HepG2 (cell line): ENCODE results near the gene RGS14. TPM values are rescaled to one million over a fixed set of nuclear protein-coding genes. Genes with fewer than 3 reads are reported as not detected.

Source experiments
- GLI4 ChIP-seq: sonication (generic); formaldehyde crosslinking; IDR thresholded peaks from 2 replicates; pipeline ENCODE4 v1.5.1; 2020; ENCODE audit warnings: missing genetic modification reagents, mild to moderate bottlenecking, moderate library complexity, borderline replicate concordance
- HOXA3 ChIP-seq: sonication (generic); formaldehyde crosslinking; IDR thresholded peaks from 2 replicates; pipeline ENCODE4 v1.5.0; 2020; ENCODE audit warnings: missing genetic modification reagents
- ISX ChIP-seq: sonication (generic); formaldehyde crosslinking; conservative IDR thresholded peaks from 2 replicates; pipeline ENCODE4 v1.5.0; 2020; ENCODE audit warnings: missing genetic modification reagents
- KDM5A ChIP-seq: fragments of 200-600 bp; sonication (generic); IDR thresholded peaks from 2 replicates; pipeline ENCODE4 v1.7.0; 2018; ENCODE audit warnings: antibody characterized with exemption, mild to moderate bottlenecking, low read length, borderline replicate concordance
- KLF11 ChIP-seq: IDR thresholded peaks from 2 replicates; pipeline ENCODE4 v1.6.1; 2016; ENCODE audit warnings: missing compliant biosample characterization
- NFIC ChIP-seq: IDR thresholded peaks from 2 replicates; pipeline ENCODE4 v1.6.1; 2012; ENCODE audit warnings: mild to moderate bottlenecking, low read length, inconsistent platforms
- NR2F1 ChIP-seq, 2 experiments: fragments of 450-650 bp in 1 of 2; formaldehyde crosslinking in 1 of 2; IDR thresholded peaks; 2 replicates each; pipeline versions ENCODE4 v1.5.0 to v1.6.1; 2016 to 2020; ENCODE audit warnings: mild to moderate bottlenecking in 1 of 2, missing compliant biosample characterization in 1 of 2, missing genetic modification reagents in 1 of 2, moderate library complexity in 1 of 2
- RAD51 ChIP-seq: fragments of 450-650 bp; IDR thresholded peaks from 2 replicates; pipeline ENCODE4 v1.6.1; 2016; ENCODE audit warnings: borderline replicate concordance
- RBM22 ChIP-seq: fragments of 200-400 bp; formaldehyde crosslinking; optimal IDR thresholded peaks from 2 replicates; pipeline ENCODE3; 2017; ENCODE audit warnings: mild to moderate bottlenecking, low read length, moderate library complexity
- SALL1 ChIP-seq: sonication (generic); formaldehyde crosslinking; IDR thresholded peaks from 2 replicates; pipeline ENCODE4 v1.8.0; 2022; ENCODE audit warnings: mild to moderate bottlenecking, missing genetic modification reagents
- SALL2 ChIP-seq: sonication (generic); formaldehyde crosslinking; IDR thresholded peaks from 2 replicates; pipeline ENCODE4 v1.8.1; 2023; ENCODE audit warnings: mild to moderate bottlenecking, missing genetic modification reagents, inconsistent platforms
- SAP130 ChIP-seq: IDR thresholded peaks from 2 replicates; pipeline ENCODE4 v1.6.1; 2016; ENCODE audit warnings: low read depth
- YEATS2 ChIP-seq: sonication (generic); formaldehyde crosslinking; IDR thresholded peaks from 2 replicates; pipeline ENCODE4 v1.4.0; 2020; ENCODE audit warnings: missing genetic modification reagents, borderline replicate concordance
- ZNF264 ChIP-seq: sonication (generic); formaldehyde crosslinking; IDR thresholded peaks from 2 replicates; pipeline ENCODE4 v1.4.0; 2020; ENCODE audit warnings: missing genetic modification reagents
- ZSCAN21 ChIP-seq: sonication (generic); formaldehyde crosslinking; IDR thresholded peaks from 2 replicates; pipeline ENCODE4 v1.8.0; 2022; ENCODE audit warnings: mild to moderate bottlenecking, missing genetic modification reagents, moderate library complexity, borderline replicate concordance
- ZSCAN9 ChIP-seq: IDR thresholded peaks from 2 replicates; pipeline ENCODE4 v1.6.1; 2016; ENCODE audit warnings: borderline replicate concordance
- polyA plus RNA-seq, 8 experiments: library from polyadenylated mRNA; depleted of rRNA in 3 of 8; stranded (reverse) in 7 of 8; unstranded in 1 of 8; fragments of >200 nt; fragmentation: Illumina TruSeq in 4 of 8; extraction: Trizol in 4 of 8; gene quantifications; 2 replicates each; pipeline versions ENCODE4 v1.2.1 to v1.2.3, GENCODE V29; 2011 to 2016; ENCODE audit warnings: low read depth in 4 of 8, missing spikeins in 1 of 8, mixed read lengths in 1 of 8; ENCODE audit not compliant: insufficient read depth in 1 of 8
- total RNA-seq, 5 experiments: library from RNA; depleted of rRNA; stranded (reverse); fragments of >200 nt; fragmentation: Illumina TruSeq; extraction: Trizol; gene quantifications; 2 replicates each; pipeline ENCODE4 v1.2.3, GENCODE V29; 2016; ENCODE audit warnings: low read depth in 1 of 5
- TF ChIP-seq, protein P1 (sequence below): sonication (generic); formaldehyde crosslinking; IDR thresholded peaks from 2 replicates; pipeline ENCODE4 v1.4.0; 2020; ENCODE audit warnings: missing genetic modification reagents
- TF ChIP-seq, protein P2 (sequence below): sonication (generic); formaldehyde crosslinking; IDR thresholded peaks from 2 replicates; pipeline ENCODE4 v1.4.0; 2020; ENCODE audit warnings: mild to moderate bottlenecking, missing genetic modification reagents
- TF ChIP-seq, protein P3 (sequence below): sonication (generic); formaldehyde crosslinking; IDR thresholded peaks from 2 replicates; pipeline ENCODE4 v1.5.1; 2020; ENCODE audit warnings: missing genetic modification reagents, mild to moderate bottlenecking, borderline replicate concordance
- TF ChIP-seq, protein P4 (sequence below): IDR thresholded peaks from 2 replicates; pipeline ENCODE4 v1.4.0; 2020; ENCODE audit warnings: mild to moderate bottlenecking, missing genetic modification reagents

RGS14 gene
- total and polyA plus RNA-seq, 2 of the 13 experiments (the other 11 are each of a cell fraction or from before 2014, with no cell fraction given), result 11.1 to 17.2 TPM

DNA sequence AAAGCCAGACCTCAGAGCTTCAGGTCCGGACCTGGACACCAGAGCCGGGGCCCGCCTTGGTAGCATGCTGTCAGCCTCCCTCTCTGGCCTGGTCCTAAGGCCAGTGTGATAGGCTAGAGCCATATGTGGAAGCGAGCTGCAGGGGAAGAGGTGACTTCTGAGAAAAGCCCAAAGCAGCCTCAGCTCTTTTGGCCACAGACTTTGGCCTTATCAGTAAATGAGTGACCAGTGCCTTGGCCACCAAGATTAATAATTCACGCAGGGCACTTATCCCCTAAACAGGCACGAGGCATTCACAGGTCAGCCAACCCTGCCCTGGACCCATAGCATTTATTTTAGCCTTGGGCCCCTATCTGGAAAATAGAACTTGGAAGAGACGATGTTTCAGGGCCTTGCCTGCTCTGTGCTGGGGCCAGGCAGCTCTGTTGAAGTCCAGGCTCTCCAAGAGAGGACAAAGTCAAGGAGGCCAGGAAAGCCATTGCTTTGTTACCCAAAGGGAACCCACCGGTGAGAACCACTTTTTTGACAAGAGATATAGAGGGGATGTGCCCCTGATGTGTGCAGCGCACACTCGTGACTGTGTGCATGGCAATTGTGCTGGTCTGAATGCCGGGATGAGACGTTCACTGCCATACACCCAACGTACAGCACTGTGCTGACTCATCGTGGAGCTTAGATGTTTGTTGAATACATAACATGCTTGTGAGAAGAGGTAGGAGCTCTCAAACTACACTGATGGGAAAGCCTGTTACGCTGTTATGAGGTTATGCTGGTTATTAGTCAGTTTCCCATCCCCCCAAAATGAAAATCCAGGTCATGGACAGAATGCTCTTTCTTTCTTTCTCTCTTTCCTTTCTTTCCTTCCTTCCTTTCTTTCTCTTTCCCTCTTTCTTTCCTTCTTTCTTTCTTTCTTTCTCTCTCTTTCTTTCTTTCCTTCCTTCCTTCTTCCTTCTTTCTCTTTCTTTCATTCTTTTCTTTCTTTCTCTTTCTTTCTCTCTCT, 21.5 kb downstream of the RGS14 start (continued):
- TF ChIP-seq, protein P1, sequence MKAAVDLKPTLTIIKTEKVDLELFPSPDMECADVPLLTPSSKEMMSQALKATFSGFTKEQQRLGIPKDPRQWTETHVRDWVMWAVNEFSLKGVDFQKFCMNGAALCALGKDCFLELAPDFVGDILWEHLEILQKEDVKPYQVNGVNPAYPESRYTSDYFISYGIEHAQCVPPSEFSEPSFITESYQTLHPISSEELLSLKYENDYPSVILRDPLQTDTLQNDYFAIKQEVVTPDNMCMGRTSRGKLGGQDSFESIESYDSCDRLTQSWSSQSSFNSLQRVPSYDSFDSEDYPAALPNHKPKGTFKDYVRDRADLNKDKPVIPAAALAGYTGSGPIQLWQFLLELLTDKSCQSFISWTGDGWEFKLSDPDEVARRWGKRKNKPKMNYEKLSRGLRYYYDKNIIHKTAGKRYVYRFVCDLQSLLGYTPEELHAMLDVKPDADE (CRISPR knock-in tag), result no peak
- TF ChIP-seq ZNF264 (CRISPR knock-in tag), result peak; percentile 90
- no peak for TF ChIP-seq ISX (CRISPR knock-in tag)
- peak; percentile 74 for TF ChIP-seq SALL1
- peak; percentile 80; the same call in 1 of the 2 replicates for TF ChIP-seq SALL2 (CRISPR knock-in tag)
- peak; percentile 34 to 44; a peak in 2 of 4 replicates for TF ChIP-seq NR2F1 (CRISPR knock-in tag; IDR thresholded peaks at IDR 0.05)
- 0 out of 2 replicates have a peak, but pooled peaks have one; percentile 53 for TF ChIP-seq NFIC
- TF ChIP-seq, protein P2, sequence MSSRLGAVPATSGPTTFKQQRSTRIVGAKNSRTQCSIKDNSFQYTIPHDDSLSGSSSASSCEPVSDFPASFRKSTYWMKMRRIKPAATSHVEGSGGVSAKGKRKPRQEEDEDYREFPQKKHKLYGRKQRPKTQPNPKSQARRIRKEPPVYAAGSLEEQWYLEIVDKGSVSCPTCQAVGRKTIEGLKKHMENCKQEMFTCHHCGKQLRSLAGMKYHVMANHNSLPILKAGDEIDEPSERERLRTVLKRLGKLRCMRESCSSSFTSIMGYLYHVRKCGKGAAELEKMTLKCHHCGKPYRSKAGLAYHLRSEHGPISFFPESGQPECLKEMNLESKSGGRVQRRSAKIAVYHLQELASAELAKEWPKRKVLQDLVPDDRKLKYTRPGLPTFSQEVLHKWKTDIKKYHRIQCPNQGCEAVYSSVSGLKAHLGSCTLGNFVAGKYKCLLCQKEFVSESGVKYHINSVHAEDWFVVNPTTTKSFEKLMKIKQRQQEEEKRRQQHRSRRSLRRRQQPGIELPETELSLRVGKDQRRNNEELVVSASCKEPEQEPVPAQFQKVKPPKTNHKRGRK, result peak; percentile 98
- no peak for TF ChIP-seq GLI4 (CRISPR knock-in tag)
- TF ChIP-seq SAP130 (CRISPR knock-in tag), result peak; percentile 80
- peak; percentile 11; the same call in 1 of the 2 replicates for TF ChIP-seq ZSCAN9 (CRISPR knock-in tag)
- no peak; the same call in 1 of the 2 replicates for TF ChIP-seq RAD51
- TF ChIP-seq YEATS2 (CRISPR knock-in tag), result 0 out of 2 replicates have a peak, but pooled peaks have one; percentile 52
- TF ChIP-seq KDM5A, result no peak
- TF ChIP-seq, protein P3, sequence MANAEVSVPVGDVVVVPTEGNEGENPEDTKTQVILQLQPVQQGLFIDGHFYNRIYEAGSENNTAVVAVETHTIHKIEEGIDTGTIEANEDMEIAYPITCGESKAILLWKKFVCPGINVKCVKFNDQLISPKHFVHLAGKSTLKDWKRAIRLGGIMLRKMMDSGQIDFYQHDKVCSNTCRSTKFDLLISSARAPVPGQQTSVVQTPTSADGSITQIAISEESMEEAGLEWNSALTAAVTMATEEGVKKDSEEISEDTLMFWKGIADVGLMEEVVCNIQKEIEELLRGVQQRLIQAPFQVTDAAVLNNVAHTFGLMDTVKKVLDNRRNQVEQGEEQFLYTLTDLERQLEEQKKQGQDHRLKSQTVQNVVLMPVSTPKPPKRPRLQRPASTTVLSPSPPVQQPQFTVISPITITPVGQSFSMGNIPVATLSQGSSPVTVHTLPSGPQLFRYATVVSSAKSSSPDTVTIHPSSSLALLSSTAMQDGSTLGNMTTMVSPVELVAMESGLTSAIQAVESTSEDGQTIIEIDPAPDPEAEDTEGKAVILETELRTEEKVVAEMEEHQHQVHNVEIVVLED (CRISPR knock-in tag), result 0 out of 2 replicates have a peak, but pooled peaks have one; percentile 31
- TF ChIP-seq KLF11 (CRISPR knock-in tag), result no peak
- TF ChIP-seq RBM22, result no peak
- TF ChIP-seq, protein P4, sequence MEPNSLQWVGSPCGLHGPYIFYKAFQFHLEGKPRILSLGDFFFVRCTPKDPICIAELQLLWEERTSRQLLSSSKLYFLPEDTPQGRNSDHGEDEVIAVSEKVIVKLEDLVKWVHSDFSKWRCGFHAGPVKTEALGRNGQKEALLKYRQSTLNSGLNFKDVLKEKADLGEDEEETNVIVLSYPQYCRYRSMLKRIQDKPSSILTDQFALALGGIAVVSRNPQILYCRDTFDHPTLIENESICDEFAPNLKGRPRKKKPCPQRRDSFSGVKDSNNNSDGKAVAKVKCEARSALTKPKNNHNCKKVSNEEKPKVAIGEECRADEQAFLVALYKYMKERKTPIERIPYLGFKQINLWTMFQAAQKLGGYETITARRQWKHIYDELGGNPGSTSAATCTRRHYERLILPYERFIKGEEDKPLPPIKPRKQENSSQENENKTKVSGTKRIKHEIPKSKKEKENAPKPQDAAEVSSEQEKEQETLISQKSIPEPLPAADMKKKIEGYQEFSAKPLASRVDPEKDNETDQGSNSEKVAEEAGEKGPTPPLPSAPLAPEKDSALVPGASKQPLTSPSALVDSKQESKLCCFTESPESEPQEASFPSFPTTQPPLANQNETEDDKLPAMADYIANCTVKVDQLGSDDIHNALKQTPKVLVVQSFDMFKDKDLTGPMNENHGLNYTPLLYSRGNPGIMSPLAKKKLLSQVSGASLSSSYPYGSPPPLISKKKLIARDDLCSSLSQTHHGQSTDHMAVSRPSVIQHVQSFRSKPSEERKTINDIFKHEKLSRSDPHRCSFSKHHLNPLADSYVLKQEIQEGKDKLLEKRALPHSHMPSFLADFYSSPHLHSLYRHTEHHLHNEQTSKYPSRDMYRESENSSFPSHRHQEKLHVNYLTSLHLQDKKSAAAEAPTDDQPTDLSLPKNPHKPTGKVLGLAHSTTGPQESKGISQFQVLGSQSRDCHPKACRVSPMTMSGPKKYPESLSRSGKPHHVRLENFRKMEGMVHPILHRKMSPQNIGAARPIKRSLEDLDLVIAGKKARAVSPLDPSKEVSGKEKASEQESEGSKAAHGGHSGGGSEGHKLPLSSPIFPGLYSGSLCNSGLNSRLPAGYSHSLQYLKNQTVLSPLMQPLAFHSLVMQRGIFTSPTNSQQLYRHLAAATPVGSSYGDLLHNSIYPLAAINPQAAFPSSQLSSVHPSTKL (CRISPR knock-in tag), result peak; percentile 1
- no peak for TF ChIP-seq ZSCAN21 (CRISPR knock-in tag)
- TF ChIP-seq HOXA3 (CRISPR knock-in tag), result peak; percentile 59; the same call in 1 of the 2 replicates
